HCT116 (cell line): Measurements from ENCODE around the gene PTPRO.
"Not testable (repeated sequence)": the region's sequence is repeated elsewhere in the genome, so short reads cannot be mapped to it uniquely, and the experiment has no call there.

Experiments used
- CBX3 ChIP-seq: IDR thresholded peaks from 2 replicates; pipeline ENCODE4 v1.6.1; 2012; ENCODE audit warnings: low read depth
- CTCF ChIP-seq, 3 experiments: fragments of 200-600 bp in 1 of 3; sonication (generic) in 1 of 3; IDR thresholded peaks in 2 of 3; conservative IDR thresholded peaks in 1 of 3; 2 replicates each; pipeline ENCODE4 v1.5.1; 2012 to 2017; ENCODE audit warnings: low read depth in 2 of 3, low read length in 2 of 3, antibody characterized with exemption in 1 of 3, borderline replicate concordance in 1 of 3, control low read depth in 1 of 3, mild to moderate bottlenecking in 1 of 3, mixed read lengths in 1 of 3, mixed run types in 1 of 3, moderate library complexity in 1 of 3; ENCODE audit not compliant: insufficient read depth in 1 of 3
- EZH2 ChIP-seq: fragments of 200-600 bp; sonication (generic); IDR thresholded peaks from 2 replicates; pipeline ENCODE4 v1.6.1; 2017; ENCODE audit warnings: antibody characterized with exemption, mixed run types
- EZH2phosphoT487 ChIP-seq: fragments of 200-600 bp; IDR thresholded peaks from 2 replicates; pipeline ENCODE4 v1.6.1; 2018; ENCODE audit warnings: antibody characterized with exemption, borderline replicate concordance
- FOSL1 ChIP-seq: IDR thresholded peaks from 2 replicates; pipeline ENCODE4 v1.6.1; 2012; ENCODE audit warnings: low read depth
- JUND ChIP-seq: IDR thresholded peaks from 2 replicates; pipeline ENCODE4 v1.6.1; 2012
- MAX ChIP-seq: IDR thresholded peaks from 2 replicates; pipeline ENCODE4 v1.6.1; 2012
- POLR2AphosphoS5 ChIP-seq: IDR thresholded peaks from 2 replicates; pipeline ENCODE4 v1.6.1; 2011; ENCODE audit warnings: mild to moderate bottlenecking, low read depth, low read length, moderate library complexity
- SP1 ChIP-seq: IDR thresholded peaks from 2 replicates; pipeline ENCODE4 v1.6.1; 2012; ENCODE audit warnings: low read depth
- TCF7L2 ChIP-seq: IDR thresholded peaks from 2 replicates; pipeline ENCODE4 v1.7.0; 2011; ENCODE audit warnings: borderline replicate concordance, inconsistent platforms; ENCODE audit not compliant: insufficient read depth, insufficient read length; ENCODE audit errors: extremely low read depth

- TF ChIP-seq EZH2; SP1; FOSL1; TCF7L2; MAX; POLR2AphosphoS5; CTCF (IDR thresholded peaks at IDR 0.05 in 2 of 3, conservative IDR thresholded peaks at IDR 0.05 in 1 of 3; ENCODE audit: borderline replicate concordance in 1 of 3, insufficient read depth in 1 of 3, low read depth in 2 of 3, low read length in 2 of 3); CBX3; JUND; EZH2phosphoT487: not testable (repeated sequence)
Measured at GRCh38 chr12:15616495-15616894, 294.2 kb downstream of the PTPRO start.
